Stimulated activated CD4-positive, alpha-beta T cell treated with anti-CD3 and anti-CD28 coated beads, Interleukin-15, amount 100 ng/mL, for 48 hours (primary cell): Measurements from ENCODE around the gene CASQ2.

Source experiments
- DNase-seq, 2 donors: peaks; one replicate each; pipeline ENCODE4 v3.0.0-alpha.2; 2020; ENCODE audit warnings: low read depth in 2 of 2

The CASQ2 gene

GRCh38 chr1:115697619-115698018 lies 70.9 kb downstream of the CASQ2 start:
- no peak for DNase-seq

- DNase-seq, result no peak
These were observed 73.7 kb downstream of the CASQ2 start for GRCh38 chr1:115694805-115695204.

- no peak for DNase-seq
These were observed 76.3 kb downstream of the CASQ2 start for GRCh38 chr1:115692224-115692623.

- no peak for DNase-seq
These were observed 77.5 kb downstream of the CASQ2 start for GRCh38 chr1:115690972-115691371.

- DNase-seq, result no peak
These were observed 80.8 kb downstream of the CASQ2 start for GRCh38 chr1:115687744-115688143.

GRCh38 chr1:115685029-115685705 lies 83.3 kb downstream of the CASQ2 start:
- DNase-seq, result no peak

GRCh38 chr1:115682792-115683191 lies 85.7 kb downstream of the CASQ2 start:
- DNase-seq, result no peak

GRCh38 chr1:115680730-115681111 lies 87.8 kb downstream of the CASQ2 start:
- no peak for DNase-seq

GRCh38 chr1:115679141-115679611 lies 89.3 kb downstream of the CASQ2 start:
- no peak for DNase-seq

- no peak for DNase-seq
These were observed 90.4 kb downstream of the CASQ2 start for GRCh38 chr1:115678141-115678540.

GRCh38 chr1:115677565-115677964 lies 90.9 kb downstream of the CASQ2 start:
- no peak for DNase-seq

- DNase-seq, result no peak
These were observed 91.3 kb downstream of the CASQ2 start for GRCh38 chr1:115677182-115677555.

- DNase-seq, result no peak
These were observed 91.9 kb downstream of the CASQ2 start for GRCh38 chr1:115676498-115677181.

GRCh38 chr1:115672224-115673009 lies 96.1 kb downstream of the CASQ2 start:
- DNase-seq, result no peak

- no peak for DNase-seq
These were observed 97.2 kb downstream of the CASQ2 start for GRCh38 chr1:115671176-115671934.

- DNase-seq, result no peak
These were observed 97.9 kb downstream of the CASQ2 start for GRCh38 chr1:115670476-115671175.

- no peak for DNase-seq
These were observed 98.6 kb downstream of the CASQ2 start for GRCh38 chr1:115669886-115670285.

- DNase-seq, result no peak
These were observed 99.4 kb downstream of the CASQ2 start for GRCh38 chr1:115669002-115669673.

- DNase-seq, result no peak
These were observed 99.9 kb downstream of the CASQ2 start for GRCh38 chr1:115668579-115668978.

- no peak for DNase-seq
These were observed 101.8 kb downstream of the CASQ2 start for GRCh38 chr1:115666702-115667101.

GRCh38 chr1:115666206-115666605 lies 102.3 kb downstream of the CASQ2 start:
- no peak for DNase-seq
